Suprapubic skin (tissue), 4 donors: ENCODE data around the gene EPG5.

Experiments
- POLR2A ChIP-seq, 2 donors: fragments of 450-650 bp; IDR thresholded peaks; one replicate each; pipeline ENCODE4 v1.6.1; 2017; ENCODE audit warnings: antibody characterized with exemption in 2 of 2, mild to moderate bottlenecking in 2 of 2, moderate library complexity in 2 of 2
- POLR2AphosphoS5 ChIP-seq, 3 donors: sonication (generic); formaldehyde crosslinking; IDR thresholded peaks; one replicate each; pipeline ENCODE4 v1.6.1; 2017; ENCODE audit warnings: antibody characterized with exemption in 3 of 3
- TF ChIP-seq, protein P1 (sequence below), 2 donors: fragments of 200-600 bp in 1 of 2; fragments of 450-650 bp in 1 of 2; sonication (generic) in 1 of 2; IDR thresholded peaks; one replicate each; pipeline ENCODE4 v1.5.1; 2016 to 2019; ENCODE audit warnings: antibody characterized with exemption in 2 of 2, mild to moderate bottlenecking in 1 of 2, moderate library complexity in 1 of 2

- TF ChIP-seq, protein P1, sequence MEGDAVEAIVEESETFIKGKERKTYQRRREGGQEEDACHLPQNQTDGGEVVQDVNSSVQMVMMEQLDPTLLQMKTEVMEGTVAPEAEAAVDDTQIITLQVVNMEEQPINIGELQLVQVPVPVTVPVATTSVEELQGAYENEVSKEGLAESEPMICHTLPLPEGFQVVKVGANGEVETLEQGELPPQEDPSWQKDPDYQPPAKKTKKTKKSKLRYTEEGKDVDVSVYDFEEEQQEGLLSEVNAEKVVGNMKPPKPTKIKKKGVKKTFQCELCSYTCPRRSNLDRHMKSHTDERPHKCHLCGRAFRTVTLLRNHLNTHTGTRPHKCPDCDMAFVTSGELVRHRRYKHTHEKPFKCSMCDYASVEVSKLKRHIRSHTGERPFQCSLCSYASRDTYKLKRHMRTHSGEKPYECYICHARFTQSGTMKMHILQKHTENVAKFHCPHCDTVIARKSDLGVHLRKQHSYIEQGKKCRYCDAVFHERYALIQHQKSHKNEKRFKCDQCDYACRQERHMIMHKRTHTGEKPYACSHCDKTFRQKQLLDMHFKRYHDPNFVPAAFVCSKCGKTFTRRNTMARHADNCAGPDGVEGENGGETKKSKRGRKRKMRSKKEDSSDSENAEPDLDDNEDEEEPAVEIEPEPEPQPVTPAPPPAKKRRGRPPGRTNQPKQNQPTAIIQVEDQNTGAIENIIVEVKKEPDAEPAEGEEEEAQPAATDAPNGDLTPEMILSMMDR (IDR thresholded peaks at IDR 0.05): no peak
- no peak for TF ChIP-seq POLR2AphosphoS5 (IDR thresholded peaks at IDR 0.05)
- no peak for TF ChIP-seq POLR2A (IDR thresholded peaks at IDR 0.05)
These were observed 33.9 kb upstream of the EPG5 start for GRCh38 chr18:46001074-46001473.
